ENCODE measurements around the gene RAVER2. TPM values are rescaled to one million over a fixed set of nuclear protein-coding genes. Genes with fewer than 3 reads are reported as not detected.

RAVER2 gene
- total and polyA plus RNA-seq, 2 of the 13 experiments (the other 11 are each of a cell fraction or from before 2014, with no cell fraction given), result 11.4 to 15.4 TPM

GRCh38 chr1:64874666-64875065 is 129.8 kb downstream of the RAVER2 start:
- intact Hi-C loops (cut with micrococcal nuclease; ENCODE audit: unreplicated experiment) (no loop called here), in situ Hi-C loops (cut with HindIII; ENCODE audit: extremely low pct_ligation_motif_present, low pct_unique_long_range_greater_than_20kb) (no loop called here)
- Histone ChIP-seq H3K79me2 (ENCODE audit: insufficient read depth, low read length) (no peaks in the 10 kb centered on the region), H4K20me1 (ENCODE audit: insufficient read depth, low read length) (no peaks in the 10 kb centered on the region), H3K9ac (ENCODE audit: insufficient read depth, low read depth, low read length) (no peak overlapping the region), H3K9me3 (ENCODE audit: low read length) (no peaks in the 10 kb centered on the region), H3K36me3 (replicated peaks in 1 of 2; ENCODE audit: control insufficient read depth in 1 of 2, insufficient read depth in 2 of 2, low read length in 2 of 2) (peaks cover 33 to 74% of the 10 kb centered on the region in 2 experiments), H3K27me3 (ENCODE audit: control insufficient read depth in 1 of 2, insufficient read depth in 2 of 2, low read length in 2 of 2) (no peaks in the 10 kb centered on the region), H3K4me2 (ENCODE audit: low read depth, low read length) (no peak overlapping the region), H3K4me1 (ENCODE audit: insufficient read depth, low read length) (0 out of 2 replicates have a peak, but pooled peaks cover 5% of the 10 kb centered on the region), H2AFZ (ENCODE audit: low read length) (no peak overlapping the region), H3K27ac (ENCODE audit: extremely low read length, insufficient read depth, low read length) (no peak overlapping the region), H3K4me3 (replicated peaks in 1 of 3; ENCODE audit: insufficient read depth in 1 of 3, low read depth in 2 of 3, low read length in 3 of 3) (no peak overlapping the region)
- BruUV-seq (replicated peaks), result no TSS peak
- 100% methylated on average over 3 of the region's 3 CpGs for WGBS (ENCODE audit: low lambda C conversion rate)
- ATAC-seq (no peak), FAIRE-seq (no peak), DNase-seq (ENCODE audit: low spot score) (no peak)
- CTCF ChIA-PET (ENCODE audit: low intra/inter-chr PET ratio, low total read pairs), result no interaction called here
- POLR2A ChIA-PET, result no interaction called here
- TF ChIP-seq ZFP36 (IDR thresholded peaks at IDR 0.05; ENCODE audit: borderline replicate concordance, low read depth, low read length, partially characterized antibody) (no peak), ZNF878 (CRISPR knock-in tag; IDR thresholded peaks at IDR 0.05) (no peak), ZNF142 (CRISPR knock-in tag; IDR thresholded peaks at IDR 0.05) (no peak)
